Esophagus muscularis mucosa (tissue), 4 donors: Measurements from ENCODE around the gene LPA. TPM values are rescaled to one million over a fixed set of nuclear protein-coding genes. Genes with fewer than 3 reads are reported as not detected.
"Not testable (repeated sequence)": the region's sequence is repeated elsewhere in the genome, so short reads cannot be mapped to it uniquely, and the experiment has no call there.

Source experiments
- DNase-seq: peaks from one replicate; pipeline ENCODE4 v3.0.0-alpha.2; 2017; ENCODE audit errors: extremely low spot score
- H3K27ac ChIP-seq, 4 donors: fragments of 200-600 bp; sonication (generic); replicated peaks in 1 of 4; 1 replicate in 3 of 4; 2 replicates in 1 of 4; pipeline ENCODE4 v1.5.1; 2016 to 2019; ENCODE audit warnings: mild to moderate bottlenecking in 1 of 4
- H3K27me3 ChIP-seq, 4 donors: fragments of 200-600 bp; sonication (generic); one replicate each; pipeline versions ENCODE4 v1.5.1 to v1.6.0; 2016 to 2019
- H3K36me3 ChIP-seq, 4 donors: fragments of 200-600 bp; sonication (generic); one replicate each; pipeline ENCODE4 v1.5.1; 2016 to 2019
- H3K4me1 ChIP-seq, 4 donors: fragments of 200-600 bp; sonication (generic); one replicate each; pipeline ENCODE4 v1.5.1; 2016 to 2019
- H3K4me3 ChIP-seq, 4 donors: fragments of 200-600 bp; sonication (generic); 1 replicate in 2 of 4; 2 replicates in 2 of 4; pipeline ENCODE4 v1.5.1; 2016 to 2019; ENCODE audit warnings: mild to moderate bottlenecking in 4 of 4, moderate library complexity in 1 of 4
- H3K9me3 ChIP-seq, 4 donors: fragments of 200-600 bp; sonication (generic); 1 replicate in 3 of 4; 2 replicates in 1 of 4; pipeline ENCODE4 v1.5.1; 2016 to 2019
- CTCF ChIP-seq, 3 experiments: fragments of 200-600 bp in 2 of 3; fragments of 450-650 bp in 1 of 3; sonication (generic) in 2 of 3; IDR thresholded peaks; one replicate each; pipeline ENCODE4 v1.5.1; 2017 to 2019; ENCODE audit warnings: antibody characterized with exemption in 3 of 3, mild to moderate bottlenecking in 2 of 3, moderate library complexity in 1 of 3
- EP300 ChIP-seq: sonication (generic); formaldehyde crosslinking; IDR thresholded peaks from one replicate; pipeline ENCODE4 v1.6.1; 2017; ENCODE audit warnings: antibody characterized with exemption
- POLR2A ChIP-seq: fragments of 450-650 bp; IDR thresholded peaks from one replicate; pipeline ENCODE4 v1.6.1; 2017; ENCODE audit warnings: antibody characterized with exemption, moderate library complexity, mild to moderate bottlenecking, low read depth
- POLR2AphosphoS5 ChIP-seq, 2 donors: sonication (generic); formaldehyde crosslinking; IDR thresholded peaks; one replicate each; pipeline ENCODE4 v1.6.1; 2017; ENCODE audit warnings: antibody characterized with exemption in 2 of 2
- WGBS: methylation state at CpG from one replicate; pipeline ENCODE4 v1.1.5; 2018; 5-methylcytosine and 5-hydroxymethylcytosine counted together
- intact Hi-C: fragments of 100-400 bp; cut with DNase I; formaldehyde crosslinking; loops from one replicate; pipeline ENCODE4 v1.15.1; 2023
- total RNA-seq, 4 donors: library from RNA; depleted of rRNA; stranded (reverse); fragments of >200 nt; gene quantifications; one replicate each; pipeline versions ENCODE4 v1.1.0 to v1.2.1, GENCODE V29; 2016

Gene LPA
- total RNA-seq, 4 donors from 2014 or later: not detected

- H3K36me3 ChIP-seq: no peaks in the 10 kb centered on the region
- H3K4me1 ChIP-seq: no peaks in the 10 kb centered on the region
- intact Hi-C loops: no loop called here
- H3K4me3 ChIP-seq: no peak overlapping the region
- 71% methylated on average over 1 of the region's 1 CpG for WGBS
- no peaks in the 10 kb centered on the region for H3K9me3 ChIP-seq
- DNase-seq: no peak
- TF ChIP-seq POLR2A: no peak
- H3K27ac ChIP-seq: no peak overlapping the region
- H3K27me3 ChIP-seq: no peaks in the 10 kb centered on the region
Measured at GRCh38 chr6:160581406-160581805, 82.7 kb downstream of the LPA start.

- H3K4me3 ChIP-seq, H3K27ac ChIP-seq, intact Hi-C loops, H3K4me1 ChIP-seq, H3K36me3 ChIP-seq, DNase-seq, H3K27me3 ChIP-seq: not testable (repeated sequence)
- 76% methylated on average over 5 of the region's 5 CpGs for WGBS
- peaks cover 0 to 10% (median 0%) of the 10 kb centered on the region in 4 donors for H3K9me3 ChIP-seq
Measured at GRCh38 chr6:160578515-160578914, 85.6 kb downstream of the LPA start.

- WGBS: 79% methylated on average over 3 of the region's 4 CpGs
- TF ChIP-seq CTCF (IDR thresholded peaks at IDR 0.05): no peak
- TF ChIP-seq POLR2A: no peak
- no peak for TF ChIP-seq POLR2AphosphoS5 (IDR thresholded peaks at IDR 0.05)
- no peak for TF ChIP-seq EP300
Measured at GRCh38 chr6:160573943-160574342, 90.1 kb downstream of the LPA start.

GRCh38 chr6:160571201-160571600 lies 92.9 kb downstream of the LPA start:
- intact Hi-C loops, DNase-seq, H3K27ac ChIP-seq, H3K4me3 ChIP-seq, H3K4me1 ChIP-seq, H3K27me3 ChIP-seq, H3K36me3 ChIP-seq: not testable (repeated sequence)
- H3K9me3 ChIP-seq: peaks cover 0 to 10% (median 0%) of the 10 kb centered on the region in 4 donors

More at GRCh38 chr6:160573943-160574342, 90.1 kb downstream of the LPA start:
- Histone ChIP-seq H3K9me3 (peaks cover 0 to 10% (median 0%) of the 10 kb centered on the region in 4 donors), H3K4me1 (no peaks in the 10 kb centered on the region), H3K27ac (no peak overlapping the region), H3K36me3 (no peaks in the 10 kb centered on the region), H3K4me3 (no peak overlapping the region), H3K27me3 (no peaks in the 10 kb centered on the region)
- DNase-seq: no peak
- intact Hi-C loops: no loop called here

GRCh38 chr6:160544802-160545201 lies 119.3 kb downstream of the LPA start:
- 79% methylated on average over 6 of the region's 6 CpGs for whole genome bisulfite sequencing

GRCh38 chr6:160535270-160535669 lies 128.8 kb downstream of the LPA start:
- intact Hi-C loops: loop anchor here (1.0 to 10.0 kb wide), 3 partner anchors 79 to 670 kb away; no protein-coding TSS in a partner anchor
- 85% methylated on average over 1 of the region's 1 CpG for WGBS
- no peak for TF ChIP-seq POLR2A
- TF ChIP-seq EP300: no peak
- no peak for TF ChIP-seq POLR2AphosphoS5 (IDR thresholded peaks at IDR 0.05)
- TF ChIP-seq CTCF (IDR thresholded peaks at IDR 0.05): no peak

More at GRCh38 chr6:160544802-160545201, 119.3 kb downstream of the LPA start:
- Histone ChIP-seq H3K27me3 (peaks cover 0 to 26% (median 0%) of the 10 kb centered on the region in 4 donors), H3K36me3 (no peaks in the 10 kb centered on the region), H3K27ac (no peak overlapping the region), H3K4me1 (no peaks in the 10 kb centered on the region), H3K4me3 (no peak overlapping the region), H3K9me3 (no peaks in the 10 kb centered on the region)
- intact Hi-C loops: no loop called here
- no peak for DNase-seq
- TF ChIP-seq POLR2AphosphoS5 (IDR thresholded peaks at IDR 0.05): no peak
- no peak for TF ChIP-seq CTCF (IDR thresholded peaks at IDR 0.05)
- no peak for TF ChIP-seq POLR2A
- no peak for TF ChIP-seq EP300

More at GRCh38 chr6:160535270-160535669, 128.8 kb downstream of the LPA start:
- Histone ChIP-seq H3K9me3 (no peaks in the 10 kb centered on the region), H3K36me3 (no peaks in the 10 kb centered on the region), H3K27me3 (no peaks in the 10 kb centered on the region), H3K4me3 (no peak overlapping the region), H3K4me1 (peaks cover 4 to 7% (median 7%) of the 10 kb centered on the region in 4 donors), H3K27ac (no peak overlapping the region)
- DNase-seq: no peak
